ENCODE measurements around the gene TRIM66.

DNA sequence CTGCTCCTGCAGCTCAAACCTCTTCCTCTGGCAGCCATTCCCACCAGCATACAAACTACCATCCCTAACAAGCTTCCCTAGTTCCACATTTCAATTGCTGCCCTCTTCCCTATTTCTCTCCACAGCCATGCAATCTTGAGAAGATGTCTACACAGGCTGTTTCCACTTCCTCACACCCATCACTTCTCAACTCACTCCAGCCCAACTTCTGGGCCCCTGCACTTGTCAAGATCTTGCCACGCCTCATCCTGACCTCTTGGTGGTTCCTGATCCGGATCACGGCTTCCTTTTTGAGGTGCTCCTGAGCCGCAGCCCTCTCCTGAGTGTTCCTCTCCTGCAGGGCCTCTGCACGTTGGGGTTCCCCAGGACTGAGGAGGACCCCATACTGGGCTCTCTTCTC, 22.7 kb upstream of the TRIM66 start:
- TF ChIP-seq, protein P1, sequence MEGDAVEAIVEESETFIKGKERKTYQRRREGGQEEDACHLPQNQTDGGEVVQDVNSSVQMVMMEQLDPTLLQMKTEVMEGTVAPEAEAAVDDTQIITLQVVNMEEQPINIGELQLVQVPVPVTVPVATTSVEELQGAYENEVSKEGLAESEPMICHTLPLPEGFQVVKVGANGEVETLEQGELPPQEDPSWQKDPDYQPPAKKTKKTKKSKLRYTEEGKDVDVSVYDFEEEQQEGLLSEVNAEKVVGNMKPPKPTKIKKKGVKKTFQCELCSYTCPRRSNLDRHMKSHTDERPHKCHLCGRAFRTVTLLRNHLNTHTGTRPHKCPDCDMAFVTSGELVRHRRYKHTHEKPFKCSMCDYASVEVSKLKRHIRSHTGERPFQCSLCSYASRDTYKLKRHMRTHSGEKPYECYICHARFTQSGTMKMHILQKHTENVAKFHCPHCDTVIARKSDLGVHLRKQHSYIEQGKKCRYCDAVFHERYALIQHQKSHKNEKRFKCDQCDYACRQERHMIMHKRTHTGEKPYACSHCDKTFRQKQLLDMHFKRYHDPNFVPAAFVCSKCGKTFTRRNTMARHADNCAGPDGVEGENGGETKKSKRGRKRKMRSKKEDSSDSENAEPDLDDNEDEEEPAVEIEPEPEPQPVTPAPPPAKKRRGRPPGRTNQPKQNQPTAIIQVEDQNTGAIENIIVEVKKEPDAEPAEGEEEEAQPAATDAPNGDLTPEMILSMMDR (conservative IDR thresholded peaks at IDR 0.05; ENCODE audit: low read depth in 2 of 2): no peak
- no peak for TF ChIP-seq POLR2AphosphoS5 (IDR thresholded peaks at IDR 0.05; ENCODE audit: low read depth)
- no peak for TF ChIP-seq EZH2 (IDR thresholded peaks at IDR 0.05; ENCODE audit: low read depth, unreplicated experiment)
- no peak for TF ChIP-seq EZH2phosphoT487 (IDR thresholded peaks at IDR 0.05; ENCODE audit: unreplicated experiment)
- TF ChIP-seq, protein P2, sequence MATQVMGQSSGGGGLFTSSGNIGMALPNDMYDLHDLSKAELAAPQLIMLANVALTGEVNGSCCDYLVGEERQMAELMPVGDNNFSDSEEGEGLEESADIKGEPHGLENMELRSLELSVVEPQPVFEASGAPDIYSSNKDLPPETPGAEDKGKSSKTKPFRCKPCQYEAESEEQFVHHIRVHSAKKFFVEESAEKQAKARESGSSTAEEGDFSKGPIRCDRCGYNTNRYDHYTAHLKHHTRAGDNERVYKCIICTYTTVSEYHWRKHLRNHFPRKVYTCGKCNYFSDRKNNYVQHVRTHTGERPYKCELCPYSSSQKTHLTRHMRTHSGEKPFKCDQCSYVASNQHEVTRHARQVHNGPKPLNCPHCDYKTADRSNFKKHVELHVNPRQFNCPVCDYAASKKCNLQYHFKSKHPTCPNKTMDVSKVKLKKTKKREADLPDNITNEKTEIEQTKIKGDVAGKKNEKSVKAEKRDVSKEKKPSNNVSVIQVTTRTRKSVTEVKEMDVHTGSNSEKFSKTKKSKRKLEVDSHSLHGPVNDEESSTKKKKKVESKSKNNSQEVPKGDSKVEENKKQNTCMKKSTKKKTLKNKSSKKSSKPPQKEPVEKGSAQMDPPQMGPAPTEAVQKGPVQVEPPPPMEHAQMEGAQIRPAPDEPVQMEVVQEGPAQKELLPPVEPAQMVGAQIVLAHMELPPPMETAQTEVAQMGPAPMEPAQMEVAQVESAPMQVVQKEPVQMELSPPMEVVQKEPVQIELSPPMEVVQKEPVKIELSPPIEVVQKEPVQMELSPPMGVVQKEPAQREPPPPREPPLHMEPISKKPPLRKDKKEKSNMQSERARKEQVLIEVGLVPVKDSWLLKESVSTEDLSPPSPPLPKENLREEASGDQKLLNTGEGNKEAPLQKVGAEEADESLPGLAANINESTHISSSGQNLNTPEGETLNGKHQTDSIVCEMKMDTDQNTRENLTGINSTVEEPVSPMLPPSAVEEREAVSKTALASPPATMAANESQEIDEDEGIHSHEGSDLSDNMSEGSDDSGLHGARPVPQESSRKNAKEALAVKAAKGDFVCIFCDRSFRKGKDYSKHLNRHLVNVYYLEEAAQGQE (IDR thresholded peaks at IDR 0.05; ENCODE audit: unreplicated experiment): no peak
- TF ChIP-seq JUNB (IDR thresholded peaks at IDR 0.05; ENCODE audit: unreplicated experiment): no peak
